Adrenal gland (tissue), 5 donors: ENCODE results near the gene PRELP.

Source experiments
- POLR2A ChIP-seq, 2 donors: fragments of 450-650 bp; IDR thresholded peaks; one replicate each; pipeline ENCODE4 v1.6.1; 2017; ENCODE audit warnings: antibody characterized with exemption in 2 of 2, mild to moderate bottlenecking in 2 of 2, moderate library complexity in 1 of 2
- TF ChIP-seq, protein P1 (sequence below), 6 experiments: fragments of 450-650 bp in 4 of 6; fragments of 200-600 bp in 2 of 6; sonication (generic) in 1 of 6; IDR thresholded peaks; 1 replicate in 5 of 6; 2 replicates in 1 of 6; pipeline versions ENCODE4 v1.5.1 to v1.8.0; 2016 to 2021; ENCODE audit warnings: antibody characterized with exemption in 6 of 6, mild to moderate bottlenecking in 2 of 6, moderate library complexity in 1 of 6
- donor health status: DM: no; HTN: no; CAD: no.

GRCh38 chr1:203467550-203467921 lies 8.1 kb upstream of the PRELP start:
- no peak for TF ChIP-seq POLR2A (IDR thresholded peaks at IDR 0.05)
- TF ChIP-seq, protein P1, sequence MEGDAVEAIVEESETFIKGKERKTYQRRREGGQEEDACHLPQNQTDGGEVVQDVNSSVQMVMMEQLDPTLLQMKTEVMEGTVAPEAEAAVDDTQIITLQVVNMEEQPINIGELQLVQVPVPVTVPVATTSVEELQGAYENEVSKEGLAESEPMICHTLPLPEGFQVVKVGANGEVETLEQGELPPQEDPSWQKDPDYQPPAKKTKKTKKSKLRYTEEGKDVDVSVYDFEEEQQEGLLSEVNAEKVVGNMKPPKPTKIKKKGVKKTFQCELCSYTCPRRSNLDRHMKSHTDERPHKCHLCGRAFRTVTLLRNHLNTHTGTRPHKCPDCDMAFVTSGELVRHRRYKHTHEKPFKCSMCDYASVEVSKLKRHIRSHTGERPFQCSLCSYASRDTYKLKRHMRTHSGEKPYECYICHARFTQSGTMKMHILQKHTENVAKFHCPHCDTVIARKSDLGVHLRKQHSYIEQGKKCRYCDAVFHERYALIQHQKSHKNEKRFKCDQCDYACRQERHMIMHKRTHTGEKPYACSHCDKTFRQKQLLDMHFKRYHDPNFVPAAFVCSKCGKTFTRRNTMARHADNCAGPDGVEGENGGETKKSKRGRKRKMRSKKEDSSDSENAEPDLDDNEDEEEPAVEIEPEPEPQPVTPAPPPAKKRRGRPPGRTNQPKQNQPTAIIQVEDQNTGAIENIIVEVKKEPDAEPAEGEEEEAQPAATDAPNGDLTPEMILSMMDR (IDR thresholded peaks at IDR 0.05): no peak
